WTC11 (cell line): Measurements from ENCODE around the gene FOXN3. TPM values are rescaled to one million over a fixed set of nuclear protein-coding genes. Genes with fewer than 3 reads are reported as not detected.

ENCODE experiments used
- ATAC-seq: fragments of 200-7000 bp; cut with Tn5 transposase; 2 replicates; pipeline ENCODE4 v1.10.0; 2021; ENCODE audit warnings: mild to moderate bottlenecking, moderate library complexity
- CTCF ChIA-PET: fragments of 300-600 bp; sonication (Branson Sonifier 250); formaldehyde crosslinking; loops from one replicate; lab custom pipeline; 2021; ENCODE audit warnings: antibody characterized with exemption; lab: Charles Lee
- POLR2A ChIA-PET: fragments of 350-600 bp; sonication (Branson Sonifier 250); formaldehyde crosslinking; loops from one replicate; lab custom pipeline; 2021; ENCODE audit warnings: antibody characterized with exemption; lab: Charles Lee
- DNase-seq: peaks from one replicate; pipeline ENCODE4 v3.0.0; 2021; ENCODE audit warnings: low spot score
- H3K27ac Mint-ChIP-seq: 2 replicates; pipeline ENCODE4 v1.8.0; 2021; ENCODE audit warnings: mixed read lengths
- H3K27me3 Mint-ChIP-seq: 2 replicates; pipeline ENCODE4 v1.8.0; 2021; ENCODE audit warnings: low read depth, mild to moderate bottlenecking, moderate library complexity, mixed read lengths
- H3K36me3 Mint-ChIP-seq: 2 replicates; pipeline ENCODE4 v1.8.0; 2021; ENCODE audit warnings: mixed read lengths
- H3K4me1 Mint-ChIP-seq: 2 replicates; pipeline ENCODE4 v1.8.0; 2022; ENCODE audit warnings: mixed read lengths
- H3K4me3 Mint-ChIP-seq: 2 replicates; pipeline ENCODE4 v1.8.0; 2021; ENCODE audit warnings: mild to moderate bottlenecking, moderate library complexity, mixed read lengths
- H3K9me3 Mint-ChIP-seq: 2 replicates; pipeline ENCODE4 v1.8.0; 2021; ENCODE audit warnings: mixed read lengths
- IRF2 ChIP-seq: sonication (generic); formaldehyde crosslinking; IDR thresholded peaks from 2 replicates; pipeline ENCODE4 v1.8.0; 2022; ENCODE audit warnings: low read depth, missing genetic modification reagents, borderline replicate concordance
- KAT7 ChIP-seq: sonication (generic); formaldehyde crosslinking; IDR thresholded peaks from 2 replicates; pipeline ENCODE4 v1.8.1; 2023; ENCODE audit warnings: missing genetic modification reagents, mild to moderate bottlenecking, borderline replicate concordance
- NFE2L1 ChIP-seq: sonication (generic); formaldehyde crosslinking; IDR thresholded peaks from 2 replicates; pipeline ENCODE4 v1.8.1; 2023; ENCODE audit warnings: missing genetic modification reagents
- NR2C2 ChIP-seq: sonication (generic); formaldehyde crosslinking; IDR thresholded peaks from 2 replicates; pipeline ENCODE4 v1.8.0; 2022; ENCODE audit warnings: mild to moderate bottlenecking, missing genetic modification reagents
- RORB ChIP-seq: fragments of 250-450 bp; sonication (Bioruptor Pico); IDR thresholded peaks from 2 replicates; pipeline ENCODE4 v1.9.0; 2021; ENCODE audit warnings: mild to moderate bottlenecking
- SP1 ChIP-seq: sonication (generic); formaldehyde crosslinking; conservative IDR thresholded peaks from 2 replicates; pipeline ENCODE4 v1.8.1; 2022; ENCODE audit warnings: missing genetic modification reagents
- ZNF138 ChIP-seq: sonication (generic); formaldehyde crosslinking; conservative IDR thresholded peaks from 2 replicates; pipeline ENCODE4 v1.8.1; 2022; ENCODE audit warnings: mild to moderate bottlenecking, moderate library complexity, missing genetic modification reagents
- ZNF232 ChIP-seq: sonication (generic); formaldehyde crosslinking; IDR thresholded peaks from 2 replicates; pipeline ENCODE4 v1.8.0; 2022; ENCODE audit warnings: mild to moderate bottlenecking, missing genetic modification reagents
- ZNF263 ChIP-seq: sonication (generic); formaldehyde crosslinking; IDR thresholded peaks from 2 replicates; pipeline ENCODE4 v1.8.1; 2022; ENCODE audit warnings: low read depth, mild to moderate bottlenecking, moderate library complexity, missing genetic modification reagents
- ZNF671 ChIP-seq: fragments of 250-450 bp; sonication (Bioruptor Pico); IDR thresholded peaks from 2 replicates; pipeline ENCODE4 v1.8.0; 2021; ENCODE audit warnings: mild to moderate bottlenecking
- total RNA-seq: library from RNA; stranded (reverse); gene quantifications from 3 replicates; pipeline ENCODE4 v1.2.3, GENCODE V29; 2021
- TF ChIP-seq, protein P1 (sequence below): sonication (generic); formaldehyde crosslinking; IDR thresholded peaks from 2 replicates; pipeline ENCODE4 v1.8.0; 2022; ENCODE audit warnings: mild to moderate bottlenecking, missing genetic modification reagents
- TF ChIP-seq, protein P2 (sequence below): sonication (generic); formaldehyde crosslinking; IDR thresholded peaks from 2 replicates; pipeline ENCODE4 v1.8.1; 2022; ENCODE audit warnings: mild to moderate bottlenecking, moderate library complexity, missing genetic modification reagents
- TF ChIP-seq, protein P3 (sequence below): sonication (generic); formaldehyde crosslinking; IDR thresholded peaks from 2 replicates; pipeline ENCODE4 v1.8.1; 2022; ENCODE audit warnings: low read depth, missing genetic modification reagents, borderline replicate concordance
- TF ChIP-seq, protein P4 (sequence below): sonication (generic); formaldehyde crosslinking; IDR thresholded peaks from 2 replicates; pipeline ENCODE4 v1.8.1; 2022; ENCODE audit warnings: missing genetic modification reagents, borderline replicate concordance
- TF ChIP-seq, protein P5 (sequence below): sonication (generic); formaldehyde crosslinking; conservative IDR thresholded peaks from 2 replicates; pipeline ENCODE4 v1.8.1; 2022; ENCODE audit warnings: mild to moderate bottlenecking, missing genetic modification reagents
- TF ChIP-seq, protein P6 (sequence below): sonication (generic); formaldehyde crosslinking; IDR thresholded peaks from 2 replicates; pipeline ENCODE4 v1.8.0; 2022; ENCODE audit warnings: missing genetic modification reagents
- TF ChIP-seq, protein P7 (sequence below): fragments of 200-600 bp; IDR thresholded peaks from 2 replicates; pipeline ENCODE4 v1.8.0; 2022; ENCODE audit warnings: antibody characterized with exemption
- TF ChIP-seq, protein P8 (sequence below): sonication (generic); formaldehyde crosslinking; IDR thresholded peaks from 2 replicates; pipeline ENCODE4 v1.8.1; 2023; ENCODE audit warnings: mild to moderate bottlenecking, missing genetic modification reagents, moderate library complexity

FOXN3 gene
- total RNA-seq, 1 experiment from 2014 or later: 170 TPM

DNA sequence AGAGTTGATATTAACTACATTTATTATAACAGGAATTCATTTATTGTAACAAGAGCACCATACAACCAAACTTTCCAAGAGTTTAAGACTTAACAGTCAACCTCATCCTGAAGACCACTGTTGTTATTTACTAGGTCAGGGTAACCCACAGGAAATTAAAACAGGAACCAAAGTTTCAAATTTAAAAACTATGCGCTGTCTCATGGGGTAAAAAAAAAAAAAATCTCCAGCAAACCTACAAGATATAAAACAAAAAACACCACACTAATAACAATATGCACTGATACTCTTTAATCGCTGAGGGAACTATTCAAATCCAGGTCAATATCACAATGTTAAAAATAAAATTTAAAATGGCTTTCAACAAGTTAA lies 44.5 kb downstream of the FOXN3 start:
- Mint-ChIP-seq H3K9me3 (peaks cover 12% of the 10 kb centered on the region), H3K4me1 (peaks cover 68% of the 10 kb centered on the region), H3K27ac (peak overlapping the region; percentile 51), H3K4me3 (no peak overlapping the region)
- POLR2A ChIA-PET: interaction anchor here (0.8 kb wide), 1 partner anchor 19 kb away, joined by 3 read pairs; no protein-coding TSS in a partner anchor
- ATAC-seq: no peak
- TF ChIP-seq IRF2 (no peak), ZNF263 (CRISPR knock-in tag) (no peak), NR2C2 (CRISPR knock-in tag) (no peak), NFE2L1 (CRISPR knock-in tag) (no peak), KAT7 (CRISPR knock-in tag) (no peak), ZNF671 (CRISPR knock-in tag) (no peak), ZNF138 (no peak), SP1 (CRISPR knock-in tag) (no peak), ZNF232 (CRISPR knock-in tag) (no peak), RORB (CRISPR knock-in tag) (no peak)
- TF ChIP-seq, protein P1, sequence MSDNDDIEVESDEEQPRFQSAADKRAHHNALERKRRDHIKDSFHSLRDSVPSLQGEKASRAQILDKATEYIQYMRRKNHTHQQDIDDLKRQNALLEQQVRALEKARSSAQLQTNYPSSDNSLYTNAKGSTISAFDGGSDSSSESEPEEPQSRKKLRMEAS (CRISPR knock-in tag): no peak
- TF ChIP-seq, protein P2, sequence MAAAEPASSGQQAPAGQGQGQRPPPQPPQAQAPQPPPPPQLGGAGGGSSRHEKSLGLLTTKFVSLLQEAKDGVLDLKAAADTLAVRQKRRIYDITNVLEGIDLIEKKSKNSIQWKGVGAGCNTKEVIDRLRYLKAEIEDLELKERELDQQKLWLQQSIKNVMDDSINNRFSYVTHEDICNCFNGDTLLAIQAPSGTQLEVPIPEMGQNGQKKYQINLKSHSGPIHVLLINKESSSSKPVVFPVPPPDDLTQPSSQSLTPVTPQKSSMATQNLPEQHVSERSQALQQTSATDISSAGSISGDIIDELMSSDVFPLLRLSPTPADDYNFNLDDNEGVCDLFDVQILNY: no peak
- TF ChIP-seq, protein P3, sequence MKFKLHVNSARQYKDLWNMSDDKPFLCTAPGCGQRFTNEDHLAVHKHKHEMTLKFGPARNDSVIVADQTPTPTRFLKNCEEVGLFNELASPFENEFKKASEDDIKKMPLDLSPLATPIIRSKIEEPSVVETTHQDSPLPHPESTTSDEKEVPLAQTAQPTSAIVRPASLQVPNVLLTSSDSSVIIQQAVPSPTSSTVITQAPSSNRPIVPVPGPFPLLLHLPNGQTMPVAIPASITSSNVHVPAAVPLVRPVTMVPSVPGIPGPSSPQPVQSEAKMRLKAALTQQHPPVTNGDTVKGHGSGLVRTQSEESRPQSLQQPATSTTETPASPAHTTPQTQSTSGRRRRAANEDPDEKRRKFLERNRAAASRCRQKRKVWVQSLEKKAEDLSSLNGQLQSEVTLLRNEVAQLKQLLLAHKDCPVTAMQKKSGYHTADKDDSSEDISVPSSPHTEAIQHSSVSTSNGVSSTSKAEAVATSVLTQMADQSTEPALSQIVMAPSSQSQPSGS (CRISPR knock-in tag): no peak
- TF ChIP-seq, protein P4, sequence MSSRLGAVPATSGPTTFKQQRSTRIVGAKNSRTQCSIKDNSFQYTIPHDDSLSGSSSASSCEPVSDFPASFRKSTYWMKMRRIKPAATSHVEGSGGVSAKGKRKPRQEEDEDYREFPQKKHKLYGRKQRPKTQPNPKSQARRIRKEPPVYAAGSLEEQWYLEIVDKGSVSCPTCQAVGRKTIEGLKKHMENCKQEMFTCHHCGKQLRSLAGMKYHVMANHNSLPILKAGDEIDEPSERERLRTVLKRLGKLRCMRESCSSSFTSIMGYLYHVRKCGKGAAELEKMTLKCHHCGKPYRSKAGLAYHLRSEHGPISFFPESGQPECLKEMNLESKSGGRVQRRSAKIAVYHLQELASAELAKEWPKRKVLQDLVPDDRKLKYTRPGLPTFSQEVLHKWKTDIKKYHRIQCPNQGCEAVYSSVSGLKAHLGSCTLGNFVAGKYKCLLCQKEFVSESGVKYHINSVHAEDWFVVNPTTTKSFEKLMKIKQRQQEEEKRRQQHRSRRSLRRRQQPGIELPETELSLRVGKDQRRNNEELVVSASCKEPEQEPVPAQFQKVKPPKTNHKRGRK (CRISPR knock-in tag): no peak
- TF ChIP-seq, protein P5, sequence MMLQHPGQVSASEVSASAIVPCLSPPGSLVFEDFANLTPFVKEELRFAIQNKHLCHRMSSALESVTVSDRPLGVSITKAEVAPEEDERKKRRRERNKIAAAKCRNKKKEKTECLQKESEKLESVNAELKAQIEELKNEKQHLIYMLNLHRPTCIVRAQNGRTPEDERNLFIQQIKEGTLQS (CRISPR knock-in tag): no peak
- TF ChIP-seq, protein P6, sequence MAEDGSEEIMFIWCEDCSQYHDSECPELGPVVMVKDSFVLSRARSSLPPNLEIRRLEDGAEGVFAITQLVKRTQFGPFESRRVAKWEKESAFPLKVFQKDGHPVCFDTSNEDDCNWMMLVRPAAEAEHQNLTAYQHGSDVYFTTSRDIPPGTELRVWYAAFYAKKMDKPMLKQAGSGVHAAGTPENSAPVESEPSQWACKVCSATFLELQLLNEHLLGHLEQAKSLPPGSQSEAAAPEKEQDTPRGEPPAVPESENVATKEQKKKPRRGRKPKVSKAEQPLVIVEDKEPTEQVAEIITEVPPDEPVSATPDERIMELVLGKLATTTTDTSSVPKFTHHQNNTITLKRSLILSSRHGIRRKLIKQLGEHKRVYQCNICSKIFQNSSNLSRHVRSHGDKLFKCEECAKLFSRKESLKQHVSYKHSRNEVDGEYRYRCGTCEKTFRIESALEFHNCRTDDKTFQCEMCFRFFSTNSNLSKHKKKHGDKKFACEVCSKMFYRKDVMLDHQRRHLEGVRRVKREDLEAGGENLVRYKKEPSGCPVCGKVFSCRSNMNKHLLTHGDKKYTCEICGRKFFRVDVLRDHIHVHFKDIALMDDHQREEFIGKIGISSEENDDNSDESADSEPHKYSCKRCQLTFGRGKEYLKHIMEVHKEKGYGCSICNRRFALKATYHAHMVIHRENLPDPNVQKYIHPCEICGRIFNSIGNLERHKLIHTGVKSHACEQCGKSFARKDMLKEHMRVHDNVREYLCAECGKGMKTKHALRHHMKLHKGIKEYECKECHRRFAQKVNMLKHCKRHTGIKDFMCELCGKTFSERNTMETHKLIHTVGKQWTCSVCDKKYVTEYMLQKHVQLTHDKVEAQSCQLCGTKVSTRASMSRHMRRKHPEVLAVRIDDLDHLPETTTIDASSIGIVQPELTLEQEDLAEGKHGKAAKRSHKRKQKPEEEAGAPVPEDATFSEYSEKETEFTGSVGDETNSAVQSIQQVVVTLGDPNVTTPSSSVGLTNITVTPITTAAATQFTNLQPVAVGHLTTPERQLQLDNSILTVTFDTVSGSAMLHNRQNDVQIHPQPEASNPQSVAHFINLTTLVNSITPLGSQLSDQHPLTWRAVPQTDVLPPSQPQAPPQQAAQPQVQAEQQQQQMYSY (CRISPR knock-in tag): no peak
- TF ChIP-seq, protein P7, sequence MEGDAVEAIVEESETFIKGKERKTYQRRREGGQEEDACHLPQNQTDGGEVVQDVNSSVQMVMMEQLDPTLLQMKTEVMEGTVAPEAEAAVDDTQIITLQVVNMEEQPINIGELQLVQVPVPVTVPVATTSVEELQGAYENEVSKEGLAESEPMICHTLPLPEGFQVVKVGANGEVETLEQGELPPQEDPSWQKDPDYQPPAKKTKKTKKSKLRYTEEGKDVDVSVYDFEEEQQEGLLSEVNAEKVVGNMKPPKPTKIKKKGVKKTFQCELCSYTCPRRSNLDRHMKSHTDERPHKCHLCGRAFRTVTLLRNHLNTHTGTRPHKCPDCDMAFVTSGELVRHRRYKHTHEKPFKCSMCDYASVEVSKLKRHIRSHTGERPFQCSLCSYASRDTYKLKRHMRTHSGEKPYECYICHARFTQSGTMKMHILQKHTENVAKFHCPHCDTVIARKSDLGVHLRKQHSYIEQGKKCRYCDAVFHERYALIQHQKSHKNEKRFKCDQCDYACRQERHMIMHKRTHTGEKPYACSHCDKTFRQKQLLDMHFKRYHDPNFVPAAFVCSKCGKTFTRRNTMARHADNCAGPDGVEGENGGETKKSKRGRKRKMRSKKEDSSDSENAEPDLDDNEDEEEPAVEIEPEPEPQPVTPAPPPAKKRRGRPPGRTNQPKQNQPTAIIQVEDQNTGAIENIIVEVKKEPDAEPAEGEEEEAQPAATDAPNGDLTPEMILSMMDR: no peak
- TF ChIP-seq, protein P8, sequence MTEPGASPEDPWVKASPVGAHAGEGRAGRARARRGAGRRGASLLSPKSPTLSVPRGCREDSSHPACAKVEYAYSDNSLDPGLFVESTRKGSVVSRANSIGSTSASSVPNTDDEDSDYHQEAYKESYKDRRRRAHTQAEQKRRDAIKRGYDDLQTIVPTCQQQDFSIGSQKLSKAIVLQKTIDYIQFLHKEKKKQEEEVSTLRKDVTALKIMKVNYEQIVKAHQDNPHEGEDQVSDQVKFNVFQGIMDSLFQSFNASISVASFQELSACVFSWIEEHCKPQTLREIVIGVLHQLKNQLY (CRISPR knock-in tag): no peak
- TF ChIP-seq, all 79 proteins: peak for 0
- Mint-ChIP-seq H3K27me3 (no peaks in the 10 kb centered on the region), H3K36me3 (peaks cover 13% of the 10 kb centered on the region)
- CTCF ChIA-PET: no interaction called here
- no peak for DNase-seq
